GM19372 (cell line): Measurements from ENCODE around the gene OR51M1.
"Not testable (repeated sequence)": the region's sequence is repeated elsewhere in the genome, so short reads cannot be mapped to it uniquely, and the experiment has no call there.

ENCODE experiments used
- ATAC-seq: cut with Tn5 transposase; IDR thresholded peaks from one replicate; pipeline ENCODE4 v1.9.1; 2021; ENCODE audit warnings: mild to moderate bottlenecking, low read depth, moderate library complexity; ENCODE audit not compliant: unreplicated experiment

Gene OR51M1, protein sequence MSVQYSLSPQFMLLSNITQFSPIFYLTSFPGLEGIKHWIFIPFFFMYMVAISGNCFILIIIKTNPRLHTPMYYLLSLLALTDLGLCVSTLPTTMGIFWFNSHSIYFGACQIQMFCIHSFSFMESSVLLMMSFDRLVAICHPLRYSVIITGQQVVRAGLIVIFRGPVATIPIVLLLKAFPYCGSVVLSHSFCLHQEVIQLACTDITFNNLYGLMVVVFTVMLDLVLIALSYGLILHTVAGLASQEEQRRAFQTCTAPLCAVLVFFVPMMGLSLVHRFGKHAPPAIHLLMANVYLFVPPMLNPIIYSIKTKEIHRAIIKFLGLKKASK

DNA sequence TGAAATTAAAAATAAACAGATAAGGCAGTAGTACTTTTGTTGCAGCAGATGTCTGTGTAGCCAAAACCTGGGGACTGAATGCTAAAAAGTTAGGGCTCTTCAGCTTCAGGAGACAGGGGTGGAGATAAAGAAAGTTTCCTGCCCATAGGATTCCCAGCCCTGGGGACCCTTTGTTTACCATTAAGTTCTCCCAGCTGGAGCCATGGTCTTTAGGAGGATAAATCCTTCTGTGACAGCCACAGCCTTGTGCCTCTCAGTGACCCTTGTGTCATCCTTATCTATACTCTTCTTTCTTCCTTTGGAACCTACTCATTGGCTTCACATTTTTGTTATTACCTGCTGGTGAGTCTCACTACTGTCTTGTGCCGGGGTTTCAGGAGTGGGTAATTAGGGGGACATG is at the start of gene OR51M1:
OR51M1 (plus strand) TSS at position 237 of the 400 bp plus-strand sequence. CDS start 5,587 bp downstream, outside the sequence.
- no peak for ATAC-seq

DNA sequence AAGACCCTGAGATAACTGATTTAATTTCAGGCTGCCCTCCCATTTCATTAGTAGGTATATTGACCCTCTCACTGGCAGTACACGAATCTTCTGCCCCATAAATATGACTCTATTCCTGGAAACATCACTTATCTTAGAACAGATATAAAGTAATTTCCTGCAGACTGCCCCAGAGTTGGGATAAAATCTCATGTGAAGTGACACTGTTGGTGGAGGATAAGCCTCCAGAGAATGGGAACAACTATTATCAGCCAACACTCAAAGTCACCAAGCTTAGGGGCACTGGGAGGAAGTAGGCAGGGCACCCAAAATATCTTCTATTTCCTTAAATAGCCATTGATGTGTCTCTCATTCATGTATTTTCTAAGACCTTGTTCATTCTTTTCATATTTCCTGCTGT is 48.4 kb upstream of the OR51M1 start:
- ATAC-seq: no peak

DNA sequence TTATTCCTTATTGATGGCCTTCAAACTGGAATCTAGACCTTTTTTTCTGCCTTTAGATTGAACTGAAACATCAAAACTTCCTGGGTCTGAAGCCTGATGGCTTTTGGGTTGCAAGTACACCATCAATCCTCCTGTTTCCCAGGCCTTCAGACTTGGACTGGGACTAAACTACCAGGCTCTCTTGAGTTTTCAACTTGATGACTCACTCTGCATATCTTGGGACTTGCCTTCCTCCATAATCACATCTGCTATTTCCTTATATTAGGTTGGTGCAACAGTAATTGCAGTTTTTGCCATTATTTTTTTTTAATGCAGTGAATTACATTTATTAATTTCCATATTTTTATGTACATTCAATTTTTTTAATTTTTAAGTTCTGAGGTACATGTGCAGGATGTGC is 47.3 kb upstream of the OR51M1 start:
- ATAC-seq: no peak

DNA sequence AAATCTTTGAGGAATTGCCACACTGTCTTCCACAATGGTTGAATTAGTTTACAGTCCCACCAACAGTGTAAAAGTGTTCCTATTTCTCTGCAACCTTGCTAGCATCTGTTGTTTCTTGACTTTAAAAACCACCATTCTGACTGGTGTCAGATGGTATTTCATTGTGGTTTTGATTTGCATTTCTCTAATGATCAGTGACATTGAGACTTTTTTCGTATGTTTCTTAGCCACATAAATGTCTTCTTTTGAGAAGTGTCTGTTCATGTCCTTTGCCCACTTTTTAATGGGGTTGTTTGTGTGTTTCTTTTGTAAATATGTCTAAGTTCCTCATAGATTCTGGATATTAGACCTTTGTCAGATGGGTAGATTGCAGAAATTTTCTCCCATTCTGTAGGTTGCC is 46.4 kb upstream of the OR51M1 start:
- ATAC-seq: not testable (repeated sequence)

DNA sequence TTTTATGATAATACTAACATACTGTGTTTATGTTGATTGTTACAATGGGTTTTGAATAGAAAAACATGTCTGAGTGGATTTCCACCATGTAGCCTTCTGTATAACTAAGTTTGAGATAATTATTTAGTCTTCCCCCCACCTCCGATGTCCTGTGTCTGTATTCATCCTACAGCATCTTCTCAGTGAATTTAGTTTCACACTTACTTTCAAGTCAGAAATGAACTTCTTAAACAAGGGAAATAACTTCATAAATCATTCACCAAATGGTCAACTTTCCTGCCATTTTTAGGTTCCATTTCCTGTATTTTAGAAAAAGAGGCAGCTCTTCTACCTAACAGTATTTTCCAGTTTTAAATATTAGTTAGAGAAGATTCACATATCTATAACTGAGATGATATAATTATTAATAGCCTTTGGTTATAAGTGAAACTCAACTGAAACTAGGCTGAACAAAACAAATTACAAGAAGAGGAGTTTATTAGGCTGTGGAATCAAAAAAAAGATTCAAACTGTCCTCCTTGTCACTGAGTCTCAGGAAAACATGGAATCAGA is 43.8 kb upstream of the OR51M1 start:
- peak; percentile 66 for ATAC-seq

DNA sequence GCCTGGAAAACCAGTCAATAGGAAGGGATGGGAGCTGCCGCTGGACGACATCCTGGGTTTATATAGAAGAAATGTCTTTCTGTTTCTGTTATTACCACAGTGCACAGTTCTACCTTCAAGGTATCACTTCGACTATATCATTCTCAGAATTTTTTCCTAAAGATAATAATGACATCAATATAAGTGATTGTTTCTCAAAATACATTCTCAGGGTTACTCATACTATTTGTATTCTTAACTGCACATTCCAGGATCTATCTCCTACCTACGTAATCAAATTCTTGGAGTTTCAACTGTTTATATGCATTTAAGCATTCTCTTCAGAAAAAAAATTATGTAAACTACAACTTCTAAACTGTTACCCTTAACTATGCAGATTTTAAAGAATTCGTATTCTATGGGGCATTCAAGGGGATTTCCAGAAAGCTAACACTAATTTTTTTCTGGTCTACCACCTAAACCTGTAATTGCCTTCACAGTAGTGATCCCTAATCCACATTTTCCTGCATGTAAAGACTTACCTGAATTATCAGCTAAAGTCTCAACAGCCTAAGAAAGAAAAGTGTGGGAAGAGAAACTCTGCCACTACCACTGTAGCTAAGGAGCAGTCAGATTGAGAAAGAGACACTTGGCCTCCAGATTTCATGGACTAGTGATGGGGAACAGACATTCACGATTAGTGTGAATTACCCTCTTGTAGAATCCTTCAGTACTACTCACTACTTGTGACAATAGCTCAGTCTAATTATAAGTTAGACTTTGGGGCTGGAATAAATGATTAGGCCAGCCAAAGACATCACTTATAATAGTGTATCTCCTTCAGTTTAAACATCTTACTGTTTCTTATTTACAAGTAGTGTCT is 39.9 kb upstream of the OR51M1 start, which contains the start of gene OR51B5:
OR51B5 (minus strand) TSS at position 51 of the 862 bp plus-strand sequence; CDS start at position 51, 0 bp downstream.
- ATAC-seq: no peak

DNA sequence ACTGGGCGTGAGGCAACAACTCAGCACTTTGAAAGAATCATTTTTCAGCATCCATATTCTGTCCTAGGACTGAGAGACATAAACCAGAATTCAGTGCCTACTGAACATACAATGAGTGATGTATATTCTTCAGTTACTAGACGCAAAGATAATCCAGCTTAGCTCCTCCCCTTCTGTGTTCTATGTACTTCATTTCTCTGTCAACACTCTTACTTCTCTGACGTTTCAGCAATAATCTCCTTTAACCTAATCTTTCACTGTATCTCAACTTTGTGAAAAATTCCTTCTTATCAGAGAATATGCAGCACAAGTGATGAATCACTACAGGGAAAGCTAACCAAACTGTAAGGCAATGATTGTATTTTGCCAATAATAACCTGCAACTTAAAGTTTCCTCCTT is 37.8 kb upstream of the OR51M1 start:
- ATAC-seq: no peak

DNA sequence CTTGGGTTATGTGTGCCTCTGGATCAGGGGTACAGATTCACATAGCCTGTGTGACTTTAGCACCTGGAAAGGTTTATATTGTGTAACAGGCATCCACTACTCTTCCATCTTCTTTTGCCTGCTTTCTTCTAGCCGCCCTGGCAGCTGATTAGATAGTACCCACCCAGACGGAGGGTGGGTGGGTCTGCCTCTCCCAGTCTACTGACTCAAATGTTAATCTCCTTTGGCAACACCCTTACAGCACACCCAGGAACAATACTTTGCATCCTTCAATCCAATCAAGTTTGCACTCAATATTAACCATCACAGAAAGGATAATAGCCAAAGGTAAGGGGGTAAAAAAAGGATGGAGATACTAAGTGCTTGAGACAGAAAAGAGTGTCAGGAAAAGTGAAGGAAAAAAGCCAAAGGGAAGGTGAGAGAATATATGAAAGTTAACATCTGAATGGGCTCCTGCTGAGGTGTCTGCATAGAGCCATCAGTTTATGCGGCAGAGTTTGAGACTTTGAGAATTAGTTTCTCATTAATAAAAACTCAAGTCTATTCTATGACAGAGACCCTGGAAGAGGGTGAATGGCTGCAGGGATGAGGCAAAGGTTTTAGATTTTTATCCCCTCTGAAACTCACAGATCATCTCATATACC is 34.9 kb upstream of the OR51M1 start:
- ATAC-seq: no peak

DNA sequence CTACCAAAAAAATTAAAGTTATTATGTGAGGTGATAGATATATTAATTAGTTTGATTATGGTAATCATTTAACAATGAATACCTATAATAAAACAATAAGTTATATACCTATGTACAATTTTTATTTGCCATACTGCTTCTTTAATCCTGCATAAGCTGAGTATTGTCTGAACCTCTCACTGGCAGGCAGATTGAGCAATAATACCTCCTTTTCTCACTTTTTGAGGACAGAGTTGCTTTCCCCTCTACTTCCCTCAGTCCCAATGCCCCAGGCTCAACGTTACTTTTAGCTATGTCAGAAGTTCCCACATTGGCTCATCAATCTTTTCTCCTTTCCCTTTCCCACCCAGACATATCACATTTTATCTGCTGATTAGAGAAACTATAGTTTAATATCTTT is 34.1 kb upstream of the OR51M1 start:
- no peak for ATAC-seq

DNA sequence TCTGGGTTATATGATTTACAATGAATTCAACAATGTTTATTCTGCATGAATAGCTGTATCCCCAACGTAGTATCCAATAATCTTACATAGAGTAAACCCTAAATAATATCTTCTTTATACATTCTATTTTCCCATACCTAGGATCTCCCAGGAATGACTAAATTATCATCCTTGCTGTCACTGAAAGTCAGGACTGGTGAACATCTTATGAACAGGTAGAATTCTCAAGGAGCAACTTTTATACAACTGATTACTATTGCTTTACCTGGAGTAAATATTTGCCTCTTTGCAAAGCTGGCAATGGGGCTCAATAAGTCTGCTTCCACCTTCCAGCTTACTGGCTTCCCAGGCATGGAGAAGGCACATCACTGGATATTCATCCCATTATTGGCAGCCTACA is 32.4 kb upstream of the OR51M1 start, which contains the start of gene OR51B6:
OR51B6 (plus strand) TSS at position 301 of the 400 bp plus-strand sequence; CDS start at position 301, 0 bp downstream.
- ATAC-seq: no peak

DNA sequence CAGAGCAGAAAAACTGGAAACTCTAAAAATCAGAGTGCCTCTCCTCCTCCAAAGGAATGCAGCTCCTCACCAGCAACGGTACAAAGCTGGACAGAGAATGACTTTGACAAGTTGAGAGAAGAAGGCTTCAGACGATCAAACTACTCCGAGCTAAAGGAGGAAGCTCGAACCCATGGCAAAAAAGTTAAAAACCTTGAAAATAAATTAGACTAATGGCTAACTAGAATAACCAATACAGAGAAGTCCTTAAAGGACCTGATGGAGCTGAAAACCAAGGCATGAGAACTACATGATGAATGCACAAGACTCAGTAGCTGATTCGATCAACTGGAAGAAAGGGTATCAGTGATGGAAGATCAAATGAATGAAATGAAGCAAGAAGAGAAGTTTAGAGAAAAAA is 27.6 kb upstream of the OR51M1 start:
- not testable (repeated sequence) for ATAC-seq

DNA sequence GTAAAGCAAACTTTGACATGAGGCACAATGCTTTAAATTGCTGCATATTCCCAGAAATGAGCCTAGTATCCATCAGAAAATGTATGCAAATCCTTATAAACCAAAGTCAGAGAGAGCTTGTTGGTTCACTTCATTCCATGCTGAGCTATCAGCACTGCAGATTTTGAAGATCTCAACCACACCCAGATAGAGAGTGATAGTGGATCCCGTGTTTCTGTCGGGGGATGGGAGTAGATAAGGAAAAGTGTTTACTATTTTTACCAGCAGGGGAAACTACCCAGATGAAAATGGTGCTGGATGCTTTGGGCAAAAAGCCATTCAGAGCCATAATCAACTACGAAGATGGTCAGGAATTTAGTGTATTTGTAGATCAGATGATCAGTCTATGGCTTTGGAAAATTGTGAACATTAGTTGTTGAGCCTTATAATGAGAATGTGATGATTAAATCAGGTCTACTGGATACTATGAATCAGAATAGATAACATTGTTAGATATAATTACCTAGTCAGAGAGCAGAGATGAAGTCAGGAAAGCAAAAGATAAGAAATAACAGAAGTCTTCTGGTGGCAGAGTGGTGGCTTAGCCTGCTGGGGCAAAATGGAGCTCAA is 21.5 kb upstream of the OR51M1 start:
- ATAC-seq: no peak

DNA sequence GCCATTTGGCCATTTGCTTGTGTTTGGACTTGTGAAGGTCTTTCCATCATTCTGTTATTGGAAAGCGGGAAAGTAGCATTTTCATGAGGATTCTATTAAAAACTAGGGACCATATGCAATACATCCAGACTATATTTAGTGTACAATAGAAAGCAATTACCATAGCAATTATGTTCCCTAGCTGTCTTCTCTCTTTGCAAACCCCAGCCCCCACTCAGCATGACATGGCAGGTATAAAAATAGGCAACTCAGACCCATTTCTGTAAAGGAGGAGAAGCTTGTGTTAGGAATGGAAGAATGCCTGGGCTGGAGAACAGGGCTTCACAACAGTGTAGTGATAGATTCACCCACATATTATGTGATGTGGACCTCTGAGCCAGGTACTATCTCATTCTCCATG is 19.9 kb upstream of the OR51M1 start:
- ATAC-seq: no peak

DNA sequence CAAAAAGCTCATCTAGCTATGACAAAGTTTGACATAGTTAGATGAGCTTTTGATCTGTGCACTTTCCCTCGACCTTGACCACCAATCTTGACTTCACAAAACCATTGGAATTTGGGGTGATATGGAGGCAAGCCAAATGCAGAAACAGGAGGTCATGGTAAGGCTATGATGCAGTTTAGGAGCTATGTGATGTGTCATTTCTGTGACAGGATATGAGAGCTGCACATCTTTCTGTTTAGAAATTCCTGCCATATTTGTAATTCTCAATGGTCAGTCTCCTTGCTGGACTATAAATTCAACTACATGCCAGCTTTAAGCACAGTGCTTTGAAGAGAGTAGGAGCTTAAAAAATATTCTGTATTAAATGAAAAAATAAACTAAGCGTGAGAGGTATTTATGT is 19.4 kb upstream of the OR51M1 start:
- ATAC-seq: no peak

DNA sequence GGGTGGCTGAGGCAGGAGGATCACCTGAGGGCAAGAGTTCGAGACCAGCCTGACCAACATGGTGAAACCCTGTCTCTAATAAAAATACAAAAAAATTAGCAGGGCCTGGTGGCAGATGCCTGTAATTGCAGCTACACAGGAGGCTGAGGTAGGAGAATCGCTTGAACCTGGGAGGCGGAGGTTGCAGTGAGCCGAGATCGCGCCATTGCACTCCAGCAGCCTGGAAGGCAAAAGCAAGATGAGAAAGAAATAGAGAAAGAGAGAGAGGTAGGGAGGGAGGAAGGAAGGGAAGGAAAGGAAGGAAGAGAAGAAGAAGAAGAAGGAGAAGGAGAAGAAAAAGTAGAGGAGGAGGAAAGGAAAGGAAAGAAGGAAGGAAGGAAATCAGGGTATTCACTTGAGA is 17.2 kb upstream of the OR51M1 start:
- not testable (repeated sequence) for ATAC-seq

DNA sequence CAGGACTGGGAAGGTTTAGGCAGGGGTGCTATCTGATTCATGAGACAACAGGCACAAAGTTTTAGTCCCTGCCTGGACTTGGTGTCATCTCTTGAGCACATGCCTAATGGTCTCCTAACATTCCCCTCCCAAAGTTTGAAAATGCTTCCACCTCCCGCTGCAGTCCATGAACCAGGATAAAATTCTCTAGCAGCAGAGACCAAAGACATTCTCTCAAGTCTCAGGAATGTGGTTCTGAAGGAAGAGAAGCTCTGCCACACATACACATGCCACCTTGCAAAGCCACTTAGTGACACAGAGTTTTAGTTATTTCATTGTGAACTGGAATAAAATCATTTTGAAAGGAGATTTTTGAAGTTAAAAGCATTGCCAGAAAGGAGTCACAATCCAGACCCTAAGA is 16.8 kb upstream of the OR51M1 start:
- ATAC-seq: no peak

DNA sequence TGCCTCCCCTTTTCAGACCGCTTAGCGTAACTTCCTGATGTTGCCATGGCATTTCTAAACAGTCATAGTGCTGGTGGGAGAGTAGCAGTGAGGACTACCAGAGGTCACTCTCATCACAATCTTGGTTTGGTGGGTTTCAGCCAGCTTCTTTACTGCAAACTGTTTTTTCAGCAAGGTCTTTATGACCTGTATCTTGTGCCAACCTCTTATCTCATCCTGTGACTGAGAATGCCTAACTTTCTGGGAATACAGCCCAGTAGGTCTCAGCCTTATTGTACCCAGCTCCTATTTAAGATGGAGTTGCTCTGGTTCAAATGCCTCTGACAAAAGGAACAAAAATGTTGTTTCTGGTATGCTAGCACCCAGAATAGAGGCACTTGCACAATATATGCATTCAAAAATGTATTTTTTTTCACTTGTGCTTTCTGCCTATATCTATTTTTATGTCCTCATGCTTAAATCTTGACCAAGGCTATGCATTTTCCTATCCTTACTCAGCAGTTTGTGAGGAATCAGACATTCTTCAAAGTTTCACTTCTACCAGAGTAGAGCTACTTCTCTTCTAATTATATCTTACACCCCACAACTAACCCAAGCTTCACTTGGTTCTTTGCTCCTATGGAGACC is 16.1 kb upstream of the OR51M1 start:
- no peak for ATAC-seq

DNA sequence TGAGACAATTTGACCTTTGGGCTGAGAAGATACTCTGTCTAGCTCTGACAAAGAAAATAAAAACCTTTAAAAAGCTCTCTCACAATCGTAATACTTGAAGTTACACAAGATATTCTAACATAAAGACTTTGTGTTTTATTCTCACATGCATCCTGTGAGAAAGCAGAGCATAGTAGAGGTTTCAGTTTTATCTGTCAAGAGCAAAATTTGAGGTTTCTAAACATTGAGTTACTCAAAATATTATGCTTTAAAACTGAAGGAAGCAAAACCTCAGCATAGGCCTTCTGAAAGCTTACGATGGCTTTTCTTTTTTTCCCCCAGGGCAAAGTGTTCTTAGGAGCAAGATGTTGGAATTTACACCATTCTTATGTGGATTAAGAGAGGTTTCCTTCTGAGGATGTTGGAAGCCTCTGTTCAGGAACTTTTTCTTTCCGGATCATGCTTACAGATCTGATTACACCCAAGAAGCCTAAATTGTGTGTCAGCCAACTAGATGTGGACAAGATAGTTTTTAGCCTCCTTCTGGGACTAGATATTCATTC is 15.0 kb upstream of the OR51M1 start:
- ATAC-seq: peak; percentile 53

DNA sequence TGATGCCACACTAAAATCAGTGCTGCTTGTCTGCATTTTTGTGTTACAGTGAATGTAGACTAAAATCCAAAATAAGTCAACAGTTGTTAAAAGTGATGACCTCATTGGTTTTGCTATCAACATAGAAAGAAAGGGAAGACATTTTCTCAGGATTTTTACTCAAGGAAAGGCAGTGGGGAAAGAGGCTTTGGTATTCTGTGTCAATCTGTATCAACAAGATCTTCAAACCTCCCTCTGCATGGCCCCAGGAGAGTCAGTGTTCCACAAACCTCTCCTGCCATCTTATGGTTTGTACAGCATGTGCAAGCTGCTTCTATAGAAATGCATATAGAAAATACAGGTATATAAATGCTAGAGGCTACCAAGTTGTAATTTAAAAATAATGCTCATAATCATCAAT is 13.8 kb upstream of the OR51M1 start:
- peak; percentile 63 for ATAC-seq
